PC-9 (cell line): ENCODE measurements around the gene RBFOX2. TPM values are rescaled to one million over a fixed set of nuclear protein-coding genes. Genes with fewer than 3 reads are reported as not detected.
"Not testable (repeated sequence)": the region's sequence is repeated elsewhere in the genome, so short reads cannot be mapped to it uniquely, and the experiment has no call there.

Experiments used
- BruUV-seq: library from RNA; stranded (reverse); fragments of 400-500 nt; replicated peaks from 2 replicates; lab custom pipeline; 2021; lab: Mats Ljungman, UMichigan
- CTCF ChIA-PET: fragments of 300-600 bp; sonication (Branson Sonifier 250); formaldehyde crosslinking; loops from one replicate; lab custom pipeline; 2022; ENCODE audit warnings: antibody characterized with exemption; lab: Charles Lee
- POLR2A ChIA-PET: fragments of 300-600 bp; sonication (Branson Sonifier 250); formaldehyde crosslinking; loops from one replicate; lab custom pipeline; 2022; ENCODE audit warnings: antibody characterized with exemption; ENCODE audit not compliant: unreplicated experiment; lab: Charles Lee
- DNase-seq, 2 experiments: peaks; one replicate each; pipeline versions ENCODE4 v3.0.0 to v3.0.0-alpha.2; 2015 to 2022; ENCODE audit warnings: mixed read lengths in 1 of 2
- H2AFZ ChIP-seq: fragments of 200-600 bp; sonication (generic); 2 replicates; pipeline ENCODE4 v1.8.1; 2017; ENCODE audit warnings: antibody characterized with exemption
- H3F3A ChIP-seq: fragments of 200-600 bp; sonication (generic); 2 replicates; pipeline ENCODE4 v1.8.1; 2017; ENCODE audit warnings: antibody characterized with exemption, mild to moderate bottlenecking, low read depth; ENCODE audit not compliant: insufficient read depth
- H3K27ac ChIP-seq: fragments of 200-600 bp; sonication (generic); 2 replicates; pipeline ENCODE4 v1.6.1; 2016; ENCODE audit warnings: mixed run types
- H3K27me3 ChIP-seq: fragments of 200-600 bp; sonication (generic); 2 replicates; pipeline ENCODE4 v1.6.1; 2016; ENCODE audit warnings: low read depth, mixed run types; ENCODE audit not compliant: insufficient read depth
- H3K36me3 ChIP-seq: fragments of 200-600 bp; sonication (generic); 2 replicates; pipeline ENCODE4 v1.6.1; 2016; ENCODE audit warnings: low read depth, mixed run types
- H3K4me1 ChIP-seq: fragments of 200-600 bp; sonication (generic); replicated peaks from 2 replicates; pipeline ENCODE4 v1.6.1; 2016; ENCODE audit warnings: mixed run types; ENCODE audit not compliant: insufficient read depth
- H3K4me2 ChIP-seq: fragments of 200-600 bp; sonication (generic); 2 replicates; pipeline ENCODE4 v1.6.1; 2017; ENCODE audit warnings: mixed run types
- H3K4me3 ChIP-seq: fragments of 200-600 bp; sonication (generic); 2 replicates; pipeline ENCODE4 v1.6.1; 2016; ENCODE audit warnings: mixed run types
- H3K79me2 ChIP-seq: fragments of 200-600 bp; sonication (generic); 2 replicates; pipeline ENCODE4 v1.6.1; 2017; ENCODE audit warnings: low read depth, mixed run types
- H3K9me2 ChIP-seq: fragments of 200-600 bp; sonication (generic); 2 replicates; pipeline ENCODE4 v1.8.1; 2017; ENCODE audit warnings: mild to moderate bottlenecking; ENCODE audit not compliant: insufficient read depth
- H3K9me3 ChIP-seq: fragments of 200-600 bp; sonication (generic); 2 replicates; pipeline ENCODE4 v1.8.1; 2016; ENCODE audit warnings: low read depth; ENCODE audit not compliant: insufficient read depth
- H4K20me1 ChIP-seq: fragments of 200-600 bp; sonication (generic); 2 replicates; pipeline ENCODE4 v1.8.1; 2017; ENCODE audit not compliant: insufficient read depth
- CTCF ChIP-seq: fragments of 200-600 bp; sonication (generic); conservative IDR thresholded peaks from 2 replicates; pipeline ENCODE4 v1.6.1; 2017; ENCODE audit warnings: mixed run types, antibody characterized with exemption, mild to moderate bottlenecking, moderate library complexity
- EZH2 ChIP-seq: fragments of 200-600 bp; sonication (generic); IDR thresholded peaks from 2 replicates; pipeline ENCODE4 v1.8.0; 2017; ENCODE audit warnings: antibody characterized with exemption, low read depth
- intact Hi-C: fragments of 100-400 bp; cut with micrococcal nuclease; formaldehyde crosslinking; loops from one replicate; pipeline ENCODE4 v1.10.0; 2022; ENCODE audit not compliant: unreplicated experiment
- total RNA-seq: library from RNA; stranded (reverse); gene quantifications from 2 replicates; pipeline ENCODE4 v1.2.3, GENCODE V29; 2021

The RBFOX2 gene
- total RNA-seq, 1 experiment from 2014 or later = 109 TPM

- TF ChIP-seq EZH2 (no peak), CTCF (no peak)
- H2AFZ ChIP-seq = no peak overlapping the region
- POLR2A ChIA-PET = interaction anchor here (0.8 kb wide), 1 partner anchor 75 kb away, joined by 25 read pairs; no protein-coding TSS in a partner anchor
- H4K20me1 ChIP-seq = no peaks in the 10 kb centered on the region
- H3K79me2 ChIP-seq = no peaks in the 10 kb centered on the region
- peak; percentile 19 to 88 for DNase-seq
- no peaks in the 10 kb centered on the region for H3K36me3 ChIP-seq
- no peak overlapping the region for H3K4me3 ChIP-seq
- intact Hi-C loops = no loop called here
- H3K27me3 ChIP-seq = no peaks in the 10 kb centered on the region
- H3K9me3 ChIP-seq = no peaks in the 10 kb centered on the region
- H3K4me1 ChIP-seq = peaks cover 15% of the 10 kb centered on the region
- peak overlapping the region; percentile 39 for H3K4me2 ChIP-seq
- H3K27ac ChIP-seq = peak overlapping the region; percentile 55
- H3K9me2 ChIP-seq = no peaks in the 10 kb centered on the region
- CTCF ChIA-PET = interaction anchor here (0.7 kb wide), 1 partner anchor 422 kb away, joined by 3 read pairs; no protein-coding TSS in a partner anchor
- no TSS peak for BruUV-seq
- H3F3A ChIP-seq = peaks cover 12% of the 10 kb centered on the region; the same call in 1 of the 2 replicates
Observed at GRCh38 chr22:35705141-35705540, 323.5 kb downstream of the RBFOX2 start.

GRCh38 chr22:35703861-35704584 is 324.6 kb downstream of the RBFOX2 start:
- intact Hi-C loops = no loop called here
- Histone ChIP-seq H3K4me2 (no peak overlapping the region), H3K4me3 (no peak overlapping the region), H3F3A (peaks cover 12% of the 10 kb centered on the region; the same call in 1 of the 2 replicates), H3K9me3 (no peaks in the 10 kb centered on the region), H2AFZ (no peak overlapping the region), H3K79me2 (no peaks in the 10 kb centered on the region), H3K27ac (no peak overlapping the region), H3K9me2 (no peaks in the 10 kb centered on the region), H4K20me1 (no peaks in the 10 kb centered on the region), H3K27me3 (no peaks in the 10 kb centered on the region), H3K4me1 (peaks cover 15% of the 10 kb centered on the region), H3K36me3 (no peaks in the 10 kb centered on the region)
- POLR2A ChIA-PET = no interaction called here
- CTCF ChIA-PET = no interaction called here
- BruUV-seq = no TSS peak
- TF ChIP-seq CTCF (no peak), EZH2 (no peak)
- DNase-seq = no peak

GRCh38 chr22:35699852-35700251 is 328.8 kb downstream of the RBFOX2 start:
- CTCF ChIA-PET = interaction anchor here (0.6 kb wide), 1 partner anchor 128 kb away, joined by 4 read pairs; no protein-coding TSS in a partner anchor
- H3K27me3 ChIP-seq, H3F3A ChIP-seq, H3K27ac ChIP-seq, POLR2A ChIA-PET, H3K9me3 ChIP-seq, H3K4me1 ChIP-seq, H3K4me3 ChIP-seq, H2AFZ ChIP-seq, H4K20me1 ChIP-seq, H3K36me3 ChIP-seq, H3K79me2 ChIP-seq, H3K9me2 ChIP-seq, intact Hi-C loops, H3K4me2 ChIP-seq, DNase-seq, BruUV-seq: not testable (repeated sequence)
